Measurements from ENCODE around the gene AJUBA.

DNA sequence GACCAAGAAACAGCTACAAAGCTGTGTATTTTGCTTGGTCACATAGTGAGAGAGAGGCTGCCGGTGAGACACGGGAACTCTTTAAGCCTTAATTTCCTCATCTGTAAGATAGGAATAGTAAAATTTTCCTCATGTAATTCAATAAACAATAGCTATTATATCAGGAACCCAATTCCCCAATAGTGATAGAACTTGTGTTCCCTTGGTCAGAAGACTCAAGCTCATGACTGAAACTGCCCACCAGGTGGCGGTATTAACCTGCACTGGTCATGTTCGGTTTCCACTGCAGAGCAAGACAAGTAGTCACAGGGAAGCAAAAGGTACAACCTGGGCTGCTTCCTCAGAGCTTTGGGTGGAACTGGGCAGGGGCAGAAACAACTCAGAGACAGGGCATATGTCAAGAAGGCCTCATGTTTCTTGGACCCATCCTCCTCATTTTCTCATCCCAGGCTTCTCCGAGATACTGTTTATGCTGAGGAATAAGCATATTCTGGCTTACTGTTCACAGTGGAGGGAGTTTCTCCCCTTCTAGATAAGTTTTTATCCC, 4.2 kb upstream of the AJUBA start:
- no peak for TF ChIP-seq POLR2A (IDR thresholded peaks at IDR 0.05; ENCODE audit: low read depth, low read length)
- no peak for TF ChIP-seq POLR2AphosphoS5 (IDR thresholded peaks at IDR 0.05; ENCODE audit: low read depth, low read length)
